Measurements from ENCODE around the gene RPL10.

RPL10 gene

GRCh38 chrX:154397888-154398667 is at the start of gene RPL10:
Gene RPL10, plus strand, starts transcription at chrX:154398377. Its CDS starts 143 bp downstream, at chrX:154398520.
- Histone ChIP-seq H3K27ac (ENCODE audit: low read depth, low read length) (peak within 1 kb of the TSS; percentile 99), H3K36me3 (ENCODE audit: insufficient read depth, low read length) (peaks cover 14% of the 10 kb centered on the region; the same call in 1 of the 2 replicates), H3K4me3 (ENCODE audit: low read depth, low read length) (peak within 1 kb of the TSS; percentile 98), H3K79me2 (ENCODE audit: control insufficient read depth, insufficient read depth, low read length, unreplicated experiment) (peaks cover 22% of the 10 kb centered on the region), H2AFZ (ENCODE audit: low read length, unreplicated experiment) (peak within 1 kb of the TSS; percentile 50), H3K4me1 (ENCODE audit: control insufficient read depth, insufficient read depth, low read length, unreplicated experiment) (peaks cover 3% of the 10 kb centered on the region), H3K27me3 (ENCODE audit: insufficient read depth, low read length) (no peaks in the 10 kb centered on the region)

- no peaks in the 10 kb centered on the region for H3K27me3 ChIP-seq (ENCODE audit: insufficient read depth, low read length)
- H3K36me3 ChIP-seq (ENCODE audit: insufficient read depth, low read length), result no peaks in the 10 kb centered on the region
- H2AFZ ChIP-seq (ENCODE audit: low read length, unreplicated experiment), result no peak overlapping the region
- peaks cover 6% of the 10 kb centered on the region for H3K4me1 ChIP-seq (ENCODE audit: control insufficient read depth, insufficient read depth, low read length, unreplicated experiment)
- H3K4me3 ChIP-seq (ENCODE audit: low read depth, low read length), result no peak overlapping the region
- H3K27ac ChIP-seq (ENCODE audit: low read depth, low read length), result no peak overlapping the region
- H3K79me2 ChIP-seq (ENCODE audit: control insufficient read depth, insufficient read depth, low read length, unreplicated experiment), result no peaks in the 10 kb centered on the region
Measured at GRCh38 chrX:154348646-154349358, 49.4 kb upstream of the RPL10 start.

GRCh38 chrX:154349359-154349935 is 48.7 kb upstream of the RPL10 start:
- no peak overlapping the region for H3K27ac ChIP-seq (ENCODE audit: low read depth, low read length)
- H3K79me2 ChIP-seq (ENCODE audit: control insufficient read depth, insufficient read depth, low read length, unreplicated experiment), result no peaks in the 10 kb centered on the region
- H3K4me1 ChIP-seq (ENCODE audit: control insufficient read depth, insufficient read depth, low read length, unreplicated experiment), result peaks cover 6% of the 10 kb centered on the region
- no peaks in the 10 kb centered on the region for H3K27me3 ChIP-seq (ENCODE audit: insufficient read depth, low read length)
- no peaks in the 10 kb centered on the region for H3K36me3 ChIP-seq (ENCODE audit: insufficient read depth, low read length)
- no peak overlapping the region for H2AFZ ChIP-seq (ENCODE audit: low read length, unreplicated experiment)
- H3K4me3 ChIP-seq (ENCODE audit: low read depth, low read length), result no peak overlapping the region

GRCh38 chrX:154349979-154350378 is 48.2 kb upstream of the RPL10 start:
- no peak overlapping the region for H2AFZ ChIP-seq (ENCODE audit: low read length, unreplicated experiment)
- no peaks in the 10 kb centered on the region for H3K36me3 ChIP-seq (ENCODE audit: insufficient read depth, low read length)
- no peak overlapping the region for H3K4me3 ChIP-seq (ENCODE audit: low read depth, low read length)
- H3K79me2 ChIP-seq (ENCODE audit: control insufficient read depth, insufficient read depth, low read length, unreplicated experiment), result no peaks in the 10 kb centered on the region
- H3K4me1 ChIP-seq (ENCODE audit: control insufficient read depth, insufficient read depth, low read length, unreplicated experiment), result peaks cover 6% of the 10 kb centered on the region
- no peak overlapping the region for H3K27ac ChIP-seq (ENCODE audit: low read depth, low read length)
- H3K27me3 ChIP-seq (ENCODE audit: insufficient read depth, low read length), result no peaks in the 10 kb centered on the region

GRCh38 chrX:154350429-154351182 is 47.6 kb upstream of the RPL10 start:
- H3K4me1 ChIP-seq (ENCODE audit: control insufficient read depth, insufficient read depth, low read length, unreplicated experiment), result peaks cover 6% of the 10 kb centered on the region

GRCh38 chrX:154351183-154352011 is 46.8 kb upstream of the RPL10 start:
- H3K4me1 ChIP-seq (ENCODE audit: control insufficient read depth, insufficient read depth, low read length, unreplicated experiment), result peaks cover 6% of the 10 kb centered on the region
- H3K27ac ChIP-seq (ENCODE audit: low read depth, low read length), result no peak overlapping the region
- H3K36me3 ChIP-seq (ENCODE audit: insufficient read depth, low read length), result no peaks in the 10 kb centered on the region
- no peaks in the 10 kb centered on the region for H3K27me3 ChIP-seq (ENCODE audit: insufficient read depth, low read length)
- no peak overlapping the region for H3K4me3 ChIP-seq (ENCODE audit: low read depth, low read length)
- no peaks in the 10 kb centered on the region for H3K79me2 ChIP-seq (ENCODE audit: control insufficient read depth, insufficient read depth, low read length, unreplicated experiment)
- H2AFZ ChIP-seq (ENCODE audit: low read length, unreplicated experiment), result no peak overlapping the region

More at GRCh38 chrX:154350429-154351182, 47.6 kb upstream of the RPL10 start:
- H3K36me3 ChIP-seq (ENCODE audit: insufficient read depth, low read length), result no peaks in the 10 kb centered on the region
- H3K27ac ChIP-seq (ENCODE audit: low read depth, low read length), result no peak overlapping the region
- no peaks in the 10 kb centered on the region for H3K79me2 ChIP-seq (ENCODE audit: control insufficient read depth, insufficient read depth, low read length, unreplicated experiment)
- no peak overlapping the region for H2AFZ ChIP-seq (ENCODE audit: low read length, unreplicated experiment)
- H3K4me3 ChIP-seq (ENCODE audit: low read depth, low read length), result no peak overlapping the region
- H3K27me3 ChIP-seq (ENCODE audit: insufficient read depth, low read length), result no peaks in the 10 kb centered on the region

GRCh38 chrX:154352012-154352401 is 46.2 kb upstream of the RPL10 start:
- H3K27ac ChIP-seq (ENCODE audit: low read depth, low read length), result no peak overlapping the region
- no peaks in the 10 kb centered on the region for H3K27me3 ChIP-seq (ENCODE audit: insufficient read depth, low read length)
- no peak overlapping the region for H3K4me3 ChIP-seq (ENCODE audit: low read depth, low read length)
- no peak overlapping the region for H2AFZ ChIP-seq (ENCODE audit: low read length, unreplicated experiment)
- H3K4me1 ChIP-seq (ENCODE audit: control insufficient read depth, insufficient read depth, low read length, unreplicated experiment), result peaks cover 6% of the 10 kb centered on the region
- H3K36me3 ChIP-seq (ENCODE audit: insufficient read depth, low read length), result no peaks in the 10 kb centered on the region
- peaks cover 4% of the 10 kb centered on the region for H3K79me2 ChIP-seq (ENCODE audit: control insufficient read depth, insufficient read depth, low read length, unreplicated experiment)

GRCh38 chrX:154352466-154352865 is 45.7 kb upstream of the RPL10 start:
- Histone ChIP-seq H3K4me1 (ENCODE audit: control insufficient read depth, insufficient read depth, low read length, unreplicated experiment) (peaks cover 2% of the 10 kb centered on the region), H3K27me3 (ENCODE audit: insufficient read depth, low read length) (no peaks in the 10 kb centered on the region), H3K27ac (ENCODE audit: low read depth, low read length) (no peak overlapping the region), H3K36me3 (ENCODE audit: insufficient read depth, low read length) (no peaks in the 10 kb centered on the region), H3K4me3 (ENCODE audit: low read depth, low read length) (no peak overlapping the region), H2AFZ (ENCODE audit: low read length, unreplicated experiment) (no peak overlapping the region), H3K79me2 (ENCODE audit: control insufficient read depth, insufficient read depth, low read length, unreplicated experiment) (peaks cover 7% of the 10 kb centered on the region)

GRCh38 chrX:154353172-154353843 is 44.9 kb upstream of the RPL10 start:
- no peaks in the 10 kb centered on the region for H3K27me3 ChIP-seq (ENCODE audit: insufficient read depth, low read length)
- peaks cover 13% of the 10 kb centered on the region for H3K79me2 ChIP-seq (ENCODE audit: control insufficient read depth, insufficient read depth, low read length, unreplicated experiment)
- no peak overlapping the region for H3K27ac ChIP-seq (ENCODE audit: low read depth, low read length)
- H2AFZ ChIP-seq (ENCODE audit: low read length, unreplicated experiment), result no peak overlapping the region
- no peak overlapping the region for H3K4me3 ChIP-seq (ENCODE audit: low read depth, low read length)
- H3K36me3 ChIP-seq (ENCODE audit: insufficient read depth, low read length), result no peaks in the 10 kb centered on the region
- no peaks in the 10 kb centered on the region for H3K4me1 ChIP-seq (ENCODE audit: control insufficient read depth, insufficient read depth, low read length, unreplicated experiment)
